SK-N-SH treated with all-trans-retinoic acid at 6 μM for 48 hours (cell line): ENCODE data around the gene JOSD1.

Experiments
- CSDC2 ChIP-seq: fragments of 250-450 bp; sonication (Bioruptor Pico); IDR thresholded peaks from 2 replicates; pipeline ENCODE4 v1.5.0; 2020; ENCODE audit warnings: mild to moderate bottlenecking, moderate library complexity
- OSR1 ChIP-seq: fragments of 250-450 bp; sonication (Bioruptor Pico); IDR thresholded peaks from 2 replicates; pipeline ENCODE4 v1.8.0; 2022; ENCODE audit warnings: moderate library complexity, mild to moderate bottlenecking, inconsistent platforms
- PATZ1 ChIP-seq: fragments of 250-450 bp; sonication (Bioruptor Pico); IDR thresholded peaks from 2 replicates; pipeline ENCODE4 v1.8.0; 2020; ENCODE audit warnings: mild to moderate bottlenecking, moderate library complexity, borderline replicate concordance

GRCh38 chr22:38715176-38715764 is 14.5 kb upstream of the JOSD1 start:
- TF ChIP-seq OSR1 (CRISPR knock-in tag) (no peak), CSDC2 (CRISPR knock-in tag) (no peak), PATZ1 (CRISPR knock-in tag) (no peak)
